SU-DHL-6 (cell line): ENCODE measurements around the gene PALLD.

Experiments
- H2AFZ ChIP-seq: fragments of 200-600 bp; sonication (generic); 2 replicates; pipeline ENCODE4 v1.6.1; 2014; ENCODE audit warnings: low read depth, mild to moderate bottlenecking, moderate library complexity, mixed read lengths, antibody characterized with exemption, low read length; ENCODE audit not compliant: severe bottlenecking
- H3F3A ChIP-seq: fragments of 200-600 bp; shearing (Covaris generic); 2 replicates; pipeline ENCODE4 v1.6.0; 2016; ENCODE audit warnings: antibody characterized with exemption, mild to moderate bottlenecking; ENCODE audit not compliant: insufficient read depth
- H3K27ac ChIP-seq: fragments of 200-600 bp; sonication (generic); 2 replicates; pipeline ENCODE4 v1.5.1; 2016; ENCODE audit warnings: low read depth, mild to moderate bottlenecking, low read length, moderate library complexity, mixed read lengths
- H3K27me3 ChIP-seq: fragments of 200-600 bp; sonication (generic), shearing (Covaris generic); 2 replicates; pipeline ENCODE4 v1.6.0; 2014; ENCODE audit warnings: mild to moderate bottlenecking, low read length
- H3K36me3 ChIP-seq: fragments of 200-600 bp; sonication (generic); 2 replicates; pipeline ENCODE4 v1.6.1; 2014; ENCODE audit warnings: mild to moderate bottlenecking, low read length, mixed read lengths
- H3K4me2 ChIP-seq: fragments of 300-600, 200-600 bp; shearing (Covaris generic), sonication (generic); 2 replicates; pipeline ENCODE4 v1.6.0; 2014; ENCODE audit warnings: low read length, low read depth, mild to moderate bottlenecking; ENCODE audit not compliant: poor library complexity, severe bottlenecking
- H3K4me3 ChIP-seq: fragments of 200-600 bp; sonication (generic); 2 replicates; pipeline ENCODE4 v1.5.1; 2014; ENCODE audit warnings: antibody characterized with exemption, low read length, mild to moderate bottlenecking, mixed read lengths; ENCODE audit not compliant: insufficient read depth, poor library complexity, severe bottlenecking
- H3K79me2 ChIP-seq: fragments of 200-600 bp; sonication (generic); 2 replicates; pipeline ENCODE4 v1.6.1; 2014; ENCODE audit warnings: mild to moderate bottlenecking, low read length, moderate library complexity; ENCODE audit not compliant: insufficient read depth
- H3K9ac ChIP-seq: fragments of 200-600 bp; sonication (generic); 2 replicates; pipeline ENCODE4 v1.7.0; 2014; ENCODE audit warnings: mild to moderate bottlenecking, low read length
- H3K9me2 ChIP-seq: fragments of 200-600 bp; sonication (generic); replicated peaks from 2 replicates; pipeline ENCODE4 v1.6.1; 2014; ENCODE audit warnings: low read length; ENCODE audit not compliant: insufficient read depth
- H3K9me3 ChIP-seq: fragments of 200-600 bp; sonication (generic); 2 replicates; pipeline ENCODE4 v1.6.1; 2014; ENCODE audit warnings: low read length, mixed read lengths; ENCODE audit not compliant: insufficient read depth
- H4K20me1 ChIP-seq: fragments of 200-600 bp; sonication (generic); 2 replicates; pipeline ENCODE4 v1.6.1; 2014; ENCODE audit warnings: low read depth, mild to moderate bottlenecking, antibody characterized with exemption, low read length, moderate library complexity, mixed read lengths
- CTCF ChIP-seq: fragments of 200-600 bp; sonication (generic); IDR thresholded peaks from one replicate; pipeline ENCODE4 v1.5.1; 2017; ENCODE audit warnings: antibody characterized with exemption, mild to moderate bottlenecking, low read length, moderate library complexity; ENCODE audit not compliant: insufficient read depth, poor library complexity, severe bottlenecking
- EZH2phosphoT487 ChIP-seq: fragments of 200-600 bp; sonication (generic), shearing (Covaris generic); conservative IDR thresholded peaks from 2 replicates; pipeline ENCODE4 v1.6.1; 2018; ENCODE audit warnings: mild to moderate bottlenecking, antibody characterized with exemption, low read length, moderate library complexity, mixed read lengths

Gene PALLD

GRCh38 chr4:168636040-168636439, 139.2 kb downstream of the PALLD start:
- H3K9me3 ChIP-seq, result no peaks in the 10 kb centered on the region
- TF ChIP-seq CTCF (no peak), EZH2phosphoT487 (no peak)
- H3K27me3 ChIP-seq, result no peaks in the 10 kb centered on the region
- H3K9me2 ChIP-seq, result no peaks in the 10 kb centered on the region
- H3K9ac ChIP-seq, result no peak overlapping the region
- H3F3A ChIP-seq, result no peaks in the 10 kb centered on the region
- no peak overlapping the region for H3K27ac ChIP-seq
- no peaks in the 10 kb centered on the region for H3K36me3 ChIP-seq
- H3K4me3 ChIP-seq, result no peak overlapping the region
- H3K79me2 ChIP-seq, result no peaks in the 10 kb centered on the region
- no peak overlapping the region for H3K4me2 ChIP-seq
- no peaks in the 10 kb centered on the region for H4K20me1 ChIP-seq
- H2AFZ ChIP-seq, result no peak overlapping the region

- H3K9me3 ChIP-seq, result no peaks in the 10 kb centered on the region
- no peak overlapping the region for H3K27ac ChIP-seq
- no peaks in the 10 kb centered on the region for H3K27me3 ChIP-seq
- H3K9ac ChIP-seq, result no peak overlapping the region
- no peaks in the 10 kb centered on the region for H3K9me2 ChIP-seq
- TF ChIP-seq EZH2phosphoT487, result no peak
- TF ChIP-seq CTCF, result no peak
- H3K4me2 ChIP-seq, result no peak overlapping the region
- no peaks in the 10 kb centered on the region for H3K36me3 ChIP-seq
- H2AFZ ChIP-seq, result no peak overlapping the region
- no peaks in the 10 kb centered on the region for H3K79me2 ChIP-seq
- no peaks in the 10 kb centered on the region for H4K20me1 ChIP-seq
- H3F3A ChIP-seq, result no peaks in the 10 kb centered on the region
- no peak overlapping the region for H3K4me3 ChIP-seq
These were observed 139.8 kb downstream of the PALLD start for GRCh38 chr4:168636506-168637196.

GRCh38 chr4:168637872-168638756, 141.3 kb downstream of the PALLD start:
- Histone ChIP-seq H3K9ac (no peak overlapping the region), H2AFZ (no peak overlapping the region), H3K9me3 (no peaks in the 10 kb centered on the region), H3K27me3 (no peaks in the 10 kb centered on the region), H3K4me2 (no peak overlapping the region), H3K9me2 (no peaks in the 10 kb centered on the region), H3K36me3 (no peaks in the 10 kb centered on the region), H3K79me2 (no peaks in the 10 kb centered on the region), H4K20me1 (no peaks in the 10 kb centered on the region), H3K4me3 (no peak overlapping the region), H3K27ac (no peak overlapping the region), H3F3A (no peaks in the 10 kb centered on the region)
- TF ChIP-seq CTCF (no peak), EZH2phosphoT487 (no peak)
